Measurements from ENCODE around the gene DIAPH2. TPM values are rescaled to one million over a fixed set of nuclear protein-coding genes. Genes with fewer than 3 reads are reported as not detected.

The DIAPH2 gene
- total RNA-seq, 2 donors from 2014 or later, result 29.7 to 31.7 TPM

DNA sequence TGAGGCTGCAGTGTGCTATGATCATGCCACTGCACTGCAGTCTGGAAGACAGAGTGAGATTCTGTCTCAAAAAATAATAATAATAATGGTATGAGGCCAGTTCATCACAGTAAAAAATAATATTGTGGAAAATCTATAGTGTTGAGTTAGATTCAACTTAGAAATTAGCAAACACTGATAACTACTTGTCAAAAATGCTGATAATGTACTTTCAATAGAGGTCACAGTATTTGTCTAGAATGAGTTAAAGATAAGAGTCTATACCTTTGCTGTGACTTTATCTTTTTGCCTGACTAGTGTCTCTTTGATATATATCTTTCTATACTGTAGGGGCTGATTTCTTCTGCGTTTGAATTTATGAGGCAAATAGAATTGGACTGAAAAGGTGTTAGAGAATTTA, 629.7 kb downstream of the DIAPH2 start:
- Mint-ChIP-seq H3K9me3 (no peaks in the 10 kb centered on the region), H3K27ac (no peak overlapping the region), H3K4me1 (ENCODE audit: low read depth in 2 of 2) (no peaks in the 10 kb centered on the region), H3K27me3 (peaks cover 0 to 3% of the 10 kb centered on the region in 2 donors), H3K4me3 (no peak overlapping the region), H3K36me3 (no peaks in the 10 kb centered on the region)
- DNase-seq (ENCODE audit: low spot score) (no peak), ATAC-seq (no peak)

DNA sequence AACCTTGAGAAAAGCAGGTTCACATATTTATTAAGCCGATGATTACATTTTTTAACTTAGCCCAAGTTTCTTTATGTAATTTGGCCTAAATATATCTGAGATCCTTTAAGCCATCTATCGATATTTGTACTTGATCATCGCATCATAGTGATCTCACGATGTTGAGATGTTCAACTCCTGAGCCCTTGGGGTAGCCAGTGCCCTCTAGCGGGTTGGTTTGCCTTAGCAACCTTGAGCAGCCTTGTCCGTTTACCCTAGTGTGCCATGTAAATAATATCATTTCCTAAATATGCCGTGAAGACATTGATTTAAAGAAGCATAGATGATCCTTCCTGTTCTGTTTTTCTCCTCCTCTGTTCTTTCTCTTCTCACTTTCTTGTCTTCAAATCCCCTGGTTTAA, 631.3 kb downstream of the DIAPH2 start:
- no peak overlapping the region for H3K27ac Mint-ChIP-seq
- H3K4me1 Mint-ChIP-seq (ENCODE audit: low read depth in 2 of 2), result no peaks in the 10 kb centered on the region
- H3K36me3 Mint-ChIP-seq, result no peaks in the 10 kb centered on the region
- H3K27me3 Mint-ChIP-seq, result no peaks in the 10 kb centered on the region
- no peaks in the 10 kb centered on the region for H3K9me3 Mint-ChIP-seq
- ATAC-seq, result no peak
- no peak for DNase-seq (ENCODE audit: low spot score)
- H3K4me3 Mint-ChIP-seq, result no peak overlapping the region

DNA sequence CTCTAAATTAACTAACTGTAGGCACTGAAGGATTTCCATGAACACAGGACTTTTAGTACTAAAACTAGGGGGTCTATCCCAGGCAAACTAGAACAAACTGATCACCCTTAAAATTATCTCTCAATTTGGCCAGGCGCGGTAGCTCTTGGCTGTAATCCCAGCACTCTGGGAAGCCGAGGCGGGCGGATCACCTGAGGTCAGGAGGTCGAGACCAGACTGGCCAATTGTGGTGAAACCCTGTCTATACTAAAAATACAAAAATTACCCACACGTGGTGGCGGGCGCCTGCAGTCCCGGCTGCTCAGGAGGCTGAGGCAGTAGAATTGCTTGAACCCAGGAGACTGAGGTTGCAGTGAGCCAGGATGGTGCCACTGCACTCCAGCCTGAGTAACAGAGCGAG, 635.7 kb downstream of the DIAPH2 start:
- Mint-ChIP-seq H3K9me3 (no peaks in the 10 kb centered on the region), H3K27me3 (no peaks in the 10 kb centered on the region), H3K4me3 (no peak overlapping the region), H3K4me1 (ENCODE audit: low read depth in 2 of 2) (no peaks in the 10 kb centered on the region), H3K27ac (no peak overlapping the region), H3K36me3 (no peaks in the 10 kb centered on the region)
- ATAC-seq, result no peak
- no peak for DNase-seq (ENCODE audit: low spot score)

DNA sequence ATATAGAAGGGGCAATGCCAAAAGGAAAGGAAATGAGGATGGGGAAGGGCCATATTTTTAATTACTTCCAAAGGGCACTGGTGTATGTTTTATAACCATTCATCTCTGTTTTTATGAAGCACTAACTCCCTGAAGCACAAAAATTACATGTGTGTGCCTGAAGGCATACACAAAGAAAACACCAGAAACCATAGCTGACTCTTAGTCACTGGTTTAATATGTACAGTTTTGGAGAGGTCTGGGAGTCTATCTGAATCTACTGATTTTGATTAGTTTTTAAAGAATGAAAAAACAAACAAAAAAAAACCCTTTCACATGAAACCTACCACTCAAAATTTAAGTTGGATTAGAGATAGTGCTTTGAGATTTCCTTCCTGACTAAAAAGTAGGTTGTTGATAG, 637.8 kb downstream of the DIAPH2 start:
- ATAC-seq (no peak), DNase-seq (ENCODE audit: low spot score) (no peak)
- no peaks in the 10 kb centered on the region for H3K9me3 Mint-ChIP-seq
- no peaks in the 10 kb centered on the region for H3K4me1 Mint-ChIP-seq (ENCODE audit: low read depth in 2 of 2)
- no peaks in the 10 kb centered on the region for H3K36me3 Mint-ChIP-seq
- H3K27me3 Mint-ChIP-seq, result no peaks in the 10 kb centered on the region
- no peak overlapping the region for H3K27ac Mint-ChIP-seq
- H3K4me3 Mint-ChIP-seq, result no peak overlapping the region

DNA sequence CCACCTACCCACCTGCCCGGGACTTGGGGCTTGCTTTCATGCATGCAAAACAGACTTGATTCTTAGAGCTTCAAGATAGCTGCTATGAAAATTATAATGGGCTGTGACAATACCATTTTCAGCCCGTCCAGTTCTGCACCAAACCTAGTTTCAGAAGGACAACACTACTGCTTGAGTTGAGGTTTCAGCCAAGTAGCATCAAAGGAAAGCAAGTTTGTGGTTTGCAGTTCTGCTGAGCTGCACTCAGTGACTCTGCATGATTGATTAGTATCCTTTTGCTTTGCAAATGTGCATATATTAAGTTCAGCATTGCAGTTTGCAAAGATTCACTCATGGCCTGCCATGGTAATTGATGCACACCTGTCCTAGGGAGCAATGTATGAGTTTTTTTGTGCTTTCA, 641.8 kb downstream of the DIAPH2 start:
- Mint-ChIP-seq H3K36me3 (no peaks in the 10 kb centered on the region), H3K4me1 (ENCODE audit: low read depth in 2 of 2) (no peaks in the 10 kb centered on the region), H3K9me3 (no peaks in the 10 kb centered on the region), H3K27ac (no peak overlapping the region), H3K27me3 (no peaks in the 10 kb centered on the region), H3K4me3 (no peak overlapping the region)
- ATAC-seq (no peak), DNase-seq (ENCODE audit: low spot score) (no peak)

DNA sequence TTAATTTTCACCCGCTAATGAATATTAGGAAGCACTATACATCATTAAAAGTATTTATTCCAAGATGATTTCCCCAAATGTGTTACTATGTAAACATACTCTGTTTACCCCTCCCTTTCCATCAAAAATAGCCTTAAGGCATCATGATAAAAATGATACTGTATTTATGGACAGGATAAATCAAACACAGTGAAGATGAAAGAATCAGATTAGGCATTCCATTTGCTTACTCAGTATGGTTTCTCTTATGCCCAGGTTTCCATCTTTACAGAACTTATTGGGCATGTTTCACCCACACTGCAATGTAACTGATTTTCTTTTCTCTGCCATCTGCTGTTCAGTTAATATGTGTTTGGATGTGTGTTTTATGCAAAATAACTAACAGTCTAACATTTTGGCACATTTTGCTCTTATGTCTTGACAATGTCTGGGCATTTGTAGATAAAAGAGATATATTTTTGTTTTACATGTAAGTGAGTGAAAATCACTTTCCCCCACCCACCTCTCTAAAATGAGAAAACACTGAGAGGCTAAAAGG, 644.3 kb downstream of the DIAPH2 start:
- ATAC-seq, result no peak
- no peaks in the 10 kb centered on the region for H3K36me3 Mint-ChIP-seq
- H3K4me3 Mint-ChIP-seq, result no peak overlapping the region

DNA sequence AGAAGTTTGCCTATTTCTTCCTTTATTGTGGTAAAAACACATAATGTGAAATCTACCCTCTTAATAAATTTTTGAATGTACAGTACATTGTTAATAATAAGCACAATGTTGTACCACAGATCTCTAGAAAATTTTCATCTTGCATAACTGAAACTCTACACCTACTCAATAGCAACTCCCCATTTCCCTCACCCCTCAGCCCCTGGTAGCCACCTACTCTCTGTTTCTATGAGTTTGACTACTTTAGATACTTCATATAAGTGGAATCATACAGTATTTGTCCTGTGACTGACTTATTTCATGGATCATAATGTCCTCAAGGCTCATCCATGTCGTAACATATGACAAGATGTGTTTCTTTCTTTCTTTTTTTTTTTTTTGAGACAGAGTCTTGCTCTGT, 645.5 kb downstream of the DIAPH2 start:
- H3K36me3 Mint-ChIP-seq, result no peaks in the 10 kb centered on the region
- H3K4me1 Mint-ChIP-seq (ENCODE audit: low read depth in 2 of 2), result no peaks in the 10 kb centered on the region
- no peak for ATAC-seq
- H3K4me3 Mint-ChIP-seq, result no peak overlapping the region
- no peaks in the 10 kb centered on the region for H3K27me3 Mint-ChIP-seq
- no peaks in the 10 kb centered on the region for H3K9me3 Mint-ChIP-seq
- no peak overlapping the region for H3K27ac Mint-ChIP-seq
- no peak for DNase-seq (ENCODE audit: low spot score)

More for the DNA sequence above, 644.3 kb downstream of the DIAPH2 start:
- no peak for DNase-seq (ENCODE audit: low spot score)
- H3K4me1 Mint-ChIP-seq (ENCODE audit: low read depth in 2 of 2), result no peaks in the 10 kb centered on the region
- no peak overlapping the region for H3K27ac Mint-ChIP-seq
- H3K9me3 Mint-ChIP-seq, result no peaks in the 10 kb centered on the region
- no peaks in the 10 kb centered on the region for H3K27me3 Mint-ChIP-seq

DNA sequence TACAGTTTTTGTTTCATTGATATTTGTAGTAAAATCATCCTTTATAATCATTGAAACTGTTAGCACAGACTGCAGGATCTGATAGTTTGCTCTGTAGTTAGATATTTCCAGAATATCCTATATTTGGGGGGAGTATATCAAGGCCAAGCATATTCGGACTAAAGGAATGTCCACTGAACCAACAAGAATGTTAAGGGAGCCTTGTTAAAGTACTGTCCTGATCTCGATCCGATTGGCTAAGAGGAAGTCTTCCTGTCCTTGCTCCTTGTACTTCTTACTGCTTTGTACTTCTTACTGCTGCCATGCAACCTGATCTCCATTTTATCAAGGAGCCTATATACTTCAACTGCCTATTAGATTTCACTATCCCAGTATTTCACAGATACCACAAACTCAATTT, 648.3 kb downstream of the DIAPH2 start:
- Mint-ChIP-seq H3K27ac (no peak overlapping the region), H3K4me3 (no peak overlapping the region), H3K4me1 (ENCODE audit: low read depth in 2 of 2) (no peaks in the 10 kb centered on the region), H3K36me3 (no peaks in the 10 kb centered on the region), H3K27me3 (no peaks in the 10 kb centered on the region), H3K9me3 (no peaks in the 10 kb centered on the region)
- no peak for DNase-seq (ENCODE audit: low spot score)
- ATAC-seq, result no peak

DNA sequence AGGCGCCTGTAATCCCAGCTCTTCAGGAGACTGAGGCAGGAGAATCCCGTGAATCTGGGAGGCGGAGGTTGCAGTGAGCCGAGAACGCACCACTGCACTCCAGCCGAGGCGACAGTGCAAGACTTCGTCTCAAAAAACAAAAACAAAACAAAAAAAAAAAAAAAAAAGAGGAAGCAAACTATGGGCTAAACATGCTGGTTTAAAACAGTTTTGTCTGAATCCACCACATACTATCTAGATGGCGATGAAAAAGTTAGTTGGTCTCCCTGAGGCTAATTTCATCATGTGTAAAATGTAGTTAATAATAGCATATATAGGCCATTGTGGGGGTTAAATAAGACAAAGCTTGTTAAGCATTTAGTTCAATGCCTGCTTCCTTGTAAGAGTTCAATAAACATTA, 650.2 kb downstream of the DIAPH2 start:
- H3K27ac Mint-ChIP-seq, result no peak overlapping the region
- H3K36me3 Mint-ChIP-seq, result no peaks in the 10 kb centered on the region
- no peak for DNase-seq (ENCODE audit: low spot score)
- H3K9me3 Mint-ChIP-seq, result no peaks in the 10 kb centered on the region
- no peak for ATAC-seq
- H3K4me1 Mint-ChIP-seq (ENCODE audit: low read depth in 2 of 2), result no peaks in the 10 kb centered on the region
- no peak overlapping the region for H3K4me3 Mint-ChIP-seq
- no peaks in the 10 kb centered on the region for H3K27me3 Mint-ChIP-seq

DNA sequence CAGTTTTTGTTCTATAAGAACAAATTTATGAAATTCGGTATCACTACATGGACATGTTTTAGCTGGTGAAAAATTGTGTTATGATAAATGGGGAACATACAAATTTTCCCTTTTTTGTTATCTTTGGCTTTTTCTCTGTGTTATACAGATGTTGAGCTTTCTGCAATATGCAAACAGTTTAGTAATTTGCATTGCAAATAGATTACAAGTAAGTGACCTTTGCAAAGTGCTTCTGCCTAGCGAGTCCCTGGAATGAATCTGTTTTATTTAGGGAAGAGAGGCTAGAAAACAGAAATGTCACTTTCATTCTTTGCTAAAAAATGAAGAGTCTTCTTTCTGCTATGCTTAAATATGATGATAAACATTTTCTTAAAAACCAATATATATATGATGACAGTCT, 660.1 kb downstream of the DIAPH2 start:
- ATAC-seq (no peak), DNase-seq (ENCODE audit: low spot score) (no peak)
- Mint-ChIP-seq H3K27me3 (peaks cover 0 to 3% of the 10 kb centered on the region in 2 donors), H3K4me1 (ENCODE audit: low read depth in 2 of 2) (no peaks in the 10 kb centered on the region), H3K9me3 (no peaks in the 10 kb centered on the region), H3K36me3 (no peaks in the 10 kb centered on the region), H3K4me3 (no peak overlapping the region), H3K27ac (no peak overlapping the region)

DNA sequence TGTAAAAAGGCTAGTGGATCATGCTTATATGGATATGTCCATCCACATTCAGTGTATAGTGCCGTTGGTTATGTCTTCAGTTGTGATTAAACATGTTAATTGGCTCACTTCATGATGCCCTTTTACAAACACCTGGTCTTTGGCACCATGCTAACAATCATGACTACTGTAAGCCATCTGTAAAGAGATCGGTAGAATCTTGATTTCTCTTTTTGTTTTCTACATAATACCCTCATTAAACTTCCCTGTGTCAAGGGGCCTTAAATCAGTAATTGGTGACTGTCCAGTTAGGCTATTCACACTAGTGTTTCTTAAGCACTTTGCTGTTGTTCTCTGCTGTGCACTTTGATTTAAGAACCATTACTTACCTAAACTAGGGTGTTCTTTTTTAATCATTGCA, 674.3 kb downstream of the DIAPH2 start:
- no peak overlapping the region for H3K4me3 Mint-ChIP-seq
- no peak overlapping the region for H3K27ac Mint-ChIP-seq
- DNase-seq (ENCODE audit: low spot score) (no peak), ATAC-seq (no peak)
- H3K4me1 Mint-ChIP-seq (ENCODE audit: low read depth in 2 of 2), result no peaks in the 10 kb centered on the region
- H3K9me3 Mint-ChIP-seq, result no peaks in the 10 kb centered on the region
- H3K36me3 Mint-ChIP-seq, result no peaks in the 10 kb centered on the region
- H3K27me3 Mint-ChIP-seq, result peaks cover 0 to 4% of the 10 kb centered on the region in 2 donors

DNA sequence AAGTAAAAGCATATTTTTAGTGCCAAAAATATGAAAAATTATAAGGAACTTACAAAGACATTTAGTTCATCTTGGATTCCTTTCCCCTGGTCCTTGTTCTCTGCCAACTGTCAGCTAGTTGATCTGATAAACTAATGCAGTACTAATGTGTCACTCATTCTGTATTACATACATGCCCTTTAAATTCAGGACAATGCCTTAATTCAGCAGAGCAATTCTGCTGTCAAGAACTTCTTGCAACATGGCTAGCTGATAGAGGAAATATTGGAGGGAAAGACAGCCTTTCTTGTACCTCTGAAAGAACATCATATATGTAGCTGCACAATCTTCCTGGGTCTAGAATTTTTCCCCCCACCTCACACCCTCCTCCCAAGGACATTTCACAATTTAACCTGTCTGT, 679.2 kb downstream of the DIAPH2 start:
- Mint-ChIP-seq H3K27ac (no peak overlapping the region), H3K4me1 (ENCODE audit: low read depth in 2 of 2) (no peaks in the 10 kb centered on the region), H3K27me3 (no peaks in the 10 kb centered on the region), H3K4me3 (no peak overlapping the region), H3K9me3 (no peaks in the 10 kb centered on the region), H3K36me3 (peaks cover 4% of the 10 kb centered on the region)
- ATAC-seq (no peak), DNase-seq (ENCODE audit: low spot score) (no peak)

DNA sequence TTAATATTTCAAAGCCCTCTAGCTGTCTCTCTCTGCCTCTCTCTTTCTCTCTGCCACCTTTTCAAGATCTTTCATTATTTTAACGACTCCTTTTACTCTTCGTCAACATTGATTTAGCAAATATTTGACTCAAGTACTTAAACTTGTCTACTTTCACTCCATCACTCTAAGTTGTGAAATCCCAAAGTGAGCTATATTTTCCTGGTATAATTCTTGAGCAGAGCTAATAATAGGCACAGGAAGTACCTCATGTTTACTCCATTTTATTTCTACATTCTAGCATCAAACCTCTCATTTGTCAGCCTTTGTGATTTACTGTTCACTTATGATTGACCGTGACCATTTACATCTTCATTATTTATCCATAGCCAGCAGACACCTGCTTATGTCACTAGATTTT, 681.6 kb downstream of the DIAPH2 start:
- no peak for DNase-seq (ENCODE audit: low spot score)
- Mint-ChIP-seq H3K27me3 (no peaks in the 10 kb centered on the region), H3K4me1 (ENCODE audit: low read depth in 2 of 2) (no peaks in the 10 kb centered on the region), H3K4me3 (no peak overlapping the region), H3K9me3 (no peaks in the 10 kb centered on the region), H3K36me3 (peaks cover 4% of the 10 kb centered on the region), H3K27ac (no peak overlapping the region)
- no peak for ATAC-seq

DNA sequence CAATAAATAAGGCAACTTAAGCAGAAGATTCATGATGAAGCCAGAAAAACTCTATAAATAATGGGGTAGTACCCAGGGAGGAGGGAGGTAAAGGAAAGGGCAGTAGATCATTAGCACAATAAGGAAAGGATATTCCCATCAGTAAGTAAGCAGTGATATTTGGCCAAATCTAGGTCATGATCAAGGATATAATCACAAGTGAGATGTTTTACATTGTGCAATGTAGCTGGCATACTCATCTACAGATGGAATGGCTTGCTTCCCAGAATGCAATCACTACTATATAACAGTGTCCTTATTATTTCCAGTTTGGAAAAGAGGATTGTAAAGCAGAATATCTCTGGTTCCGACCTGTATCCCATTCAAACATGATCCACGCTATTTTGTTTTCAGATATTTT, 682.5 kb downstream of the DIAPH2 start:
- Mint-ChIP-seq H3K4me1 (ENCODE audit: low read depth in 2 of 2) (no peaks in the 10 kb centered on the region), H3K9me3 (no peaks in the 10 kb centered on the region), H3K27me3 (no peaks in the 10 kb centered on the region), H3K27ac (no peak overlapping the region), H3K36me3 (peaks cover 4% of the 10 kb centered on the region), H3K4me3 (no peak overlapping the region)
- no peak for DNase-seq (ENCODE audit: low spot score)
- ATAC-seq, result no peak

DNA sequence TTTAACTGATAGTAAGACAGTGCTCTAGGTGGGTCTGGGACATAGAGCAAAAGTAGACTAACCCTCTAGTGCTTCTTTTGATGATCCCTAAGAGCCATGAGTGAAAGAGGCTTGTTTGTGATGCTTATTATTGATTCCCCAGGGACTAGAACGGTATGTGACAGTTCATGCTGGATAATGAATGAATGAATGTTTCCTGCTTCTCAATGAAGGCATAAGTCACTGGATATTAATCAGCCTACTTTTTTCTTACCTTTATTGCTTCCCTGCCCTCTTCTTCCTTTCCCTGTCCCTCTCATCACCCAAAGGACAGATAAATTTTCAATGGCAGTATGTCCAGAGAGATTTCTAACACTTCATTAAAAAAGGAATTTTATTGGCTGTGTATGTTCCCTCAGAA, 685.3 kb downstream of the DIAPH2 start:
- no peak for DNase-seq (ENCODE audit: low spot score)
- Mint-ChIP-seq H3K36me3 (peaks cover 4% of the 10 kb centered on the region), H3K27ac (no peak overlapping the region), H3K9me3 (no peaks in the 10 kb centered on the region), H3K4me3 (no peak overlapping the region), H3K4me1 (ENCODE audit: low read depth in 2 of 2) (no peaks in the 10 kb centered on the region), H3K27me3 (no peaks in the 10 kb centered on the region)
- no peak for ATAC-seq

Data from natural killer cell treated with Interleukin-12 subunit alpha and Interleukin-12 subunit beta and Interleukin-15 and Interleukin-18, amount 100 ng/mL, for 72 hours (primary cell).